ENCODE results near the gene SLC24A1.

DNA sequence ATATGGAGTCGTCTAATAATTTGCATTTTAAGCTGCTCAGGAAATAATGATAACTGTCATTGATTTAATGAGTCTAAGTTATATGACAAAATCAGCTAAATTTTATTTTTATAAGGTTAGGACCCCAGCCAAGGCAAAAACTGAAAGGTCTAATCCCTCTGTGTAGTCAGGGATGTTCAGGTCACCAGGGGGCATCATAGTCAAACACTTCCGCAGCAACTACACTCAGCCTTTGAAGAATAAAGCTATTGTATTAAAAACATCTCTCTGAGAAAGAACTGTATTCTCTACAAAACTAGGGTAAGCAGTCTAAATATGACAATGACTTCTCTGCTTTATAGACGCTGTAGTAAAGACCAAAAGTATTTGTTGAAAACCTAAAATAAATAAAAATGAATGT is 25.8 kb upstream of the SLC24A1 start:
- TF ChIP-seq POLR2A (IDR thresholded peaks at IDR 0.05) (no peak), POLR2AphosphoS5 (IDR thresholded peaks at IDR 0.05) (no peak)
- TF ChIP-seq, protein P1, sequence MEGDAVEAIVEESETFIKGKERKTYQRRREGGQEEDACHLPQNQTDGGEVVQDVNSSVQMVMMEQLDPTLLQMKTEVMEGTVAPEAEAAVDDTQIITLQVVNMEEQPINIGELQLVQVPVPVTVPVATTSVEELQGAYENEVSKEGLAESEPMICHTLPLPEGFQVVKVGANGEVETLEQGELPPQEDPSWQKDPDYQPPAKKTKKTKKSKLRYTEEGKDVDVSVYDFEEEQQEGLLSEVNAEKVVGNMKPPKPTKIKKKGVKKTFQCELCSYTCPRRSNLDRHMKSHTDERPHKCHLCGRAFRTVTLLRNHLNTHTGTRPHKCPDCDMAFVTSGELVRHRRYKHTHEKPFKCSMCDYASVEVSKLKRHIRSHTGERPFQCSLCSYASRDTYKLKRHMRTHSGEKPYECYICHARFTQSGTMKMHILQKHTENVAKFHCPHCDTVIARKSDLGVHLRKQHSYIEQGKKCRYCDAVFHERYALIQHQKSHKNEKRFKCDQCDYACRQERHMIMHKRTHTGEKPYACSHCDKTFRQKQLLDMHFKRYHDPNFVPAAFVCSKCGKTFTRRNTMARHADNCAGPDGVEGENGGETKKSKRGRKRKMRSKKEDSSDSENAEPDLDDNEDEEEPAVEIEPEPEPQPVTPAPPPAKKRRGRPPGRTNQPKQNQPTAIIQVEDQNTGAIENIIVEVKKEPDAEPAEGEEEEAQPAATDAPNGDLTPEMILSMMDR (IDR thresholded peaks at IDR 0.05) = peak in 1 of 4 experiments; percentile 6
